Measurements from ENCODE around the gene DSG4.

The DSG4 gene

GRCh38 chr18:31446854-31447253 lies 70.3 kb downstream of the DSG4 start:
- no peak overlapping the region for H3K4me3 ChIP-seq (ENCODE audit: low read depth, low read length)

- H3K4me3 ChIP-seq (ENCODE audit: low read depth, low read length), result no peak within 1 kb of the TSS
These were observed 71.1 kb downstream of the DSG4 start, which contains the start of gene DSG3 for GRCh38 chr18:31447530-31448191. DSG3 (plus strand) TSS chr18:31447741; CDS start chr18:31447878, 137 bp downstream.

- no peak overlapping the region for H3K4me3 ChIP-seq (ENCODE audit: low read depth, low read length)
These were observed 73.8 kb downstream of the DSG4 start for GRCh38 chr18:31450409-31450808.

- no peak overlapping the region for H3K4me3 ChIP-seq (ENCODE audit: low read depth, low read length)
These were observed 75.0 kb downstream of the DSG4 start for GRCh38 chr18:31451625-31452024.

- H3K4me3 ChIP-seq (ENCODE audit: low read depth, low read length), result no peak overlapping the region
These were observed 77.6 kb downstream of the DSG4 start for GRCh38 chr18:31454066-31454708.
